Nephron (organoid): ENCODE results near the gene HLA-DPB1.

Experiments
- H3K27ac Mint-ChIP-seq, 3 experiments: 2 replicates each; pipeline ENCODE4 v1.8.0; 2020; ENCODE audit warnings: mixed read lengths in 3 of 3, mild to moderate bottlenecking in 2 of 3, moderate library complexity in 1 of 3
- H3K27me3 Mint-ChIP-seq: 2 replicates; pipeline ENCODE4 v1.8.0; 2021; ENCODE audit warnings: low read depth, mild to moderate bottlenecking, moderate library complexity, mixed read lengths
- H3K36me3 Mint-ChIP-seq: 2 replicates; pipeline ENCODE4 v1.8.0; 2020; ENCODE audit warnings: low read depth, mixed read lengths
- H3K4me1 Mint-ChIP-seq: 2 replicates; pipeline ENCODE4 v1.8.0; 2020; ENCODE audit warnings: mixed read lengths
- H3K4me3 Mint-ChIP-seq, 3 experiments: 2 replicates each; pipeline ENCODE4 v1.8.0; 2020; ENCODE audit warnings: mild to moderate bottlenecking in 3 of 3, mixed read lengths in 3 of 3, moderate library complexity in 2 of 3
- H3K9me3 Mint-ChIP-seq: 2 replicates; pipeline ENCODE4 v1.8.0; 2020; ENCODE audit warnings: mixed read lengths
- CTCF ChIP-seq, 3 experiments: fragments of 200-600 bp; sonication (generic); IDR thresholded peaks; one replicate each; pipeline ENCODE4 v1.5.0; 2021; ENCODE audit warnings: antibody characterized with exemption in 3 of 3; ENCODE audit not compliant: unreplicated experiment in 3 of 3

The HLA-DPB1 gene

DNA sequence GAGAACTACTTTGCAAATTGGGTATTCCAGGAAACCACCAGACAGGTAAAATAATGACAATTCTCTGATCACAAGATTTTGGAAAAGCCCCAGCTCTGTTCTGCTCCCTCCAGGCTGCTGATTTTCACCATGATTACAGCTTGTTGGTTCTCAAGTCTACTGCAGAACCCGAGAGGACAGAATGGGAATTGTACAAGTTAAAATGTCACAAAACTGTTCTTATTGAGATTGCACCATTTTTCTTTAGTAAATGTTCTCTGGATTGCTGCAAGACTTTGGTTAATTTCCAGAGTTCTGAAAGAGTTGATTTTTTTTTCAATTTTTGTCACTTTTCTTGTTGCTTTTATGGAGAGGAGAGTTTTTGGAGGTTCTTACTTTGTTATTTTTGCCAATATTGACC lies 39.3 kb upstream of the HLA-DPB1 start:
- H3K36me3 Mint-ChIP-seq: no peaks in the 10 kb centered on the region
- peaks cover 5% of the 10 kb centered on the region for H3K9me3 Mint-ChIP-seq
- H3K4me3 Mint-ChIP-seq: no peak overlapping the region
- H3K4me1 Mint-ChIP-seq: no peaks in the 10 kb centered on the region
- no peak for TF ChIP-seq CTCF (IDR thresholded peaks at IDR 0.05; ENCODE audit: unreplicated experiment in 3 of 3)
- no peak overlapping the region for H3K27ac Mint-ChIP-seq
- peaks cover 45% of the 10 kb centered on the region for H3K27me3 Mint-ChIP-seq

DNA sequence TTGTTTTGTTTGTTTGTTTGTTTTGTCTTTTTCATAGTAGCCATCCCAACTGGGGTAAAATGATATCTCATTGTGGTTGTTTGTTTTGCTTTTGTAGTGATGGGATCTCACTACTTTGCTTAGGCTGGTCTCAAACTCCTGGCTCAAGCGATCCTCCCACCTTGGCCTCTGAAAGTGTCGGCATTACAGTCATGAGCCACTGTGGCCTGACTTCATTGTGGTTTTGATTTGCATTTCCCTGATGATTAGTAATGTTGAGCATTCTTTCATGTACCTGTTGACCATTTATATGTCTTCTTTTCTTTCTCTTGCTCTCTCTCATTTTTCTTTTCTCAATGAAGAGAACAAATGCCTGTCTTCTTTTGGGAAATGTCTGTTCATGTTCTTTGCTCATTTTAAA lies 35.6 kb upstream of the HLA-DPB1 start:
- H3K27me3 Mint-ChIP-seq: peaks cover 34% of the 10 kb centered on the region
- no peaks in the 10 kb centered on the region for H3K4me1 Mint-ChIP-seq
- H3K9me3 Mint-ChIP-seq: peaks cover 18% of the 10 kb centered on the region
- H3K36me3 Mint-ChIP-seq: no peaks in the 10 kb centered on the region
- no peak overlapping the region for H3K27ac Mint-ChIP-seq
- no peak for TF ChIP-seq CTCF (IDR thresholded peaks at IDR 0.05; ENCODE audit: unreplicated experiment in 3 of 3)
- no peak overlapping the region for H3K4me3 Mint-ChIP-seq

GRCh38 chr6:33049323-33050013 lies 26.3 kb upstream of the HLA-DPB1 start:
- peaks cover 21% of the 10 kb centered on the region for H3K9me3 Mint-ChIP-seq

DNA sequence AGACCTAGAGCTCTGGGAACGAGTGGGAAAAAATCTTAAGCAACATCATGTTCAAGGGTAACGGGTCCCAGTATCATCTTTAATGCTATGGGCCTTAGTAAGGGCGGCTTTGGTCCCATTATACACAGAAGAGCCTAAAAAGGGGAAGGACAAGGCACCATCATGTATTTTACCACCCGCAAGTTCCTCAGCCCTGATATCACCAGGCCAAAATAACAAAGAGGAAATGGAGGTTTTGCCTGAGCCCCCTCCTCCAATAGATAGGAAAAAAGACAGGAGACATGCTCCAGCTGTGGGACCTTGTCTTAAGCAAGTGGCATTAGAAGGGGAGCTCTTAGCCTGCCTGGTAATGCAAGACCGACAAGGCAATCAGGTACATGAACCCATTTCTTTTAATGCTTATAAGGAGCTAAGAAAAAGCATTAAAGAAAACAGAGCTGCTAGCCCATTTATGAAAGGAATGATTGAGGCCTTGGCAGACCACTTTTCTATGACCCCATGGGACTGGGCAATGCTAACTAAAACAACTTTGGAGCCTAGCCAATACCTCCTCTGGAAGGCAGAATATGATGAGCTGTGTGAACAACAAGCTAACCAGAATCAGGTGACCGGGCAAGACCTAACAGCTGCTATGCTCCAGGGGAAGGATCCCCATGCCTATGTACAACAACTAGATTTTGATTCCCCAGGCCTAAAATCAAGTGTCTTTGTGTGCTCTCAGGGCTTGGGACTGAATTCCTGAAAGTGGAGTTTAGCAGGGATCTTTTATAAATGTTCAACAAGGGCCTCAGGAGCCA lies 25.6 kb upstream of the HLA-DPB1 start:
- no peaks in the 10 kb centered on the region for H3K4me1 Mint-ChIP-seq
- peaks cover 16% of the 10 kb centered on the region for H3K27me3 Mint-ChIP-seq
- TF ChIP-seq CTCF (IDR thresholded peaks at IDR 0.05; ENCODE audit: unreplicated experiment in 3 of 3): no peak
- peaks cover 16% of the 10 kb centered on the region for H3K9me3 Mint-ChIP-seq
- H3K36me3 Mint-ChIP-seq: no peaks in the 10 kb centered on the region
- no peak overlapping the region for H3K4me3 Mint-ChIP-seq
- H3K27ac Mint-ChIP-seq: no peak overlapping the region

More at GRCh38 chr6:33049323-33050013, 26.3 kb upstream of the HLA-DPB1 start:
- TF ChIP-seq CTCF (IDR thresholded peaks at IDR 0.05; ENCODE audit: unreplicated experiment in 3 of 3): no peak
- no peaks in the 10 kb centered on the region for H3K4me1 Mint-ChIP-seq
- peaks cover 16% of the 10 kb centered on the region for H3K27me3 Mint-ChIP-seq
- no peak overlapping the region for H3K4me3 Mint-ChIP-seq
- no peaks in the 10 kb centered on the region for H3K36me3 Mint-ChIP-seq
- H3K27ac Mint-ChIP-seq: no peak overlapping the region

DNA sequence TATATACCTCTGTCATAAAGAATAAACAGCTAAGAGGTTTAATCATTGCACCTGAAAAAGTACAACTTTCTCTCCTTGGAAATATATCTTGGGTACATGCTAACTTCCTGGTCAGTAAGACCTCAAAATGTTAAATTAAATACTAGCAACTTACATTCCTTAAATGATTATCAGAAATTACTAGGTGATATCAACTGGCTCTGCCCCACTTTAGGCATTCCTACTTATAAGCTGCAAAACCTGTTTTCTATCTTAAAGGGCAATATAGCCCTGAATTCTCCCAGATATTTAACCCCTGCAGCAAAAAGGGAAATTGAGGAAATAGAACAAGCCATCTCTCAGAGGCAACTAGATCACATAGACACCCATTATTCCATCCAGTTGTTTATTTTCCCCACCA lies 23.2 kb upstream of the HLA-DPB1 start:
- Mint-ChIP-seq H3K27me3 (peaks cover 9% of the 10 kb centered on the region), H3K9me3 (peaks cover 15% of the 10 kb centered on the region), H3K4me1 (no peaks in the 10 kb centered on the region), H3K27ac (no peak overlapping the region), H3K4me3 (no peak overlapping the region), H3K36me3 (no peaks in the 10 kb centered on the region)
- TF ChIP-seq CTCF (IDR thresholded peaks at IDR 0.05; ENCODE audit: unreplicated experiment in 3 of 3): no peak
